Aorta (tissue), 5 donors: Measurements from ENCODE around the gene TMPRSS6. TPM values are rescaled to one million over a fixed set of nuclear protein-coding genes. Genes with fewer than 3 reads are reported as not detected.

Experiments used
- ATAC-seq: fragments of 200-7000 bp; cut with Tn5 transposase; one replicate; pipeline ENCODE4 v1.9.1; 2022; ENCODE audit warnings: moderate library complexity; ENCODE audit not compliant: low FRiP score
- DNase-seq, 2 donors: peaks; one replicate each; pipeline ENCODE4 v3.0.0-alpha.2; 2020
- H3K27ac ChIP-seq, 2 donors: one replicate each; pipeline ENCODE4 v1.5.1; 2013; ENCODE audit warnings: low read length in 2 of 2, mild to moderate bottlenecking in 2 of 2, moderate library complexity in 2 of 2, control low read depth in 1 of 2, inconsistent platforms in 1 of 2, low read depth in 1 of 2
- H3K27me3 ChIP-seq, 2 donors: one replicate each; pipeline ENCODE4 v1.6.1; 2013; ENCODE audit warnings: control low read depth in 1 of 2, low read length in 1 of 2, mild to moderate bottlenecking in 1 of 2, moderate library complexity in 1 of 2; ENCODE audit not compliant: insufficient read depth in 2 of 2, control insufficient read depth in 1 of 2
- H3K36me3 ChIP-seq, 2 donors: one replicate each; pipeline ENCODE4 v1.6.1; 2013; ENCODE audit warnings: control low read depth in 1 of 2, low read length in 1 of 2, mild to moderate bottlenecking in 1 of 2; ENCODE audit not compliant: insufficient read depth in 2 of 2, control insufficient read depth in 1 of 2
- H3K4me1 ChIP-seq, 2 donors: one replicate each; pipeline ENCODE4 v1.6.1; 2013; ENCODE audit warnings: low read length in 2 of 2, control low read depth in 1 of 2, mild to moderate bottlenecking in 1 of 2, moderate library complexity in 1 of 2; ENCODE audit not compliant: insufficient read depth in 2 of 2, control insufficient read depth in 1 of 2
- H3K4me3 ChIP-seq, 2 donors: one replicate each; pipeline ENCODE4 v1.5.1; 2013; ENCODE audit warnings: low read length in 2 of 2, control low read depth in 1 of 2, mild to moderate bottlenecking in 1 of 2
- H3K9me3 ChIP-seq: one replicate; pipeline ENCODE4 v1.6.1; 2013; ENCODE audit warnings: mild to moderate bottlenecking, low read length; ENCODE audit not compliant: control insufficient read depth
- WGBS, 2 donors: extraction: QIAGEN DNeasy Blood & Tissue Kit; methylation state at CpG; one replicate each; pipeline ENCODE4 v1.1.7; 2013; 5-methylcytosine and 5-hydroxymethylcytosine counted together
- intact Hi-C, 2 donors: fragments of 100-400 bp; cut with DNase I; formaldehyde crosslinking; loops; one replicate each; pipeline versions ENCODE4 v1.14.2 to v1.15.0; 2022
- polyA plus RNA-seq, 2 donors: library from polyadenylated mRNA; stranded (reverse); fragments of 200-250 nt; gene quantifications; one replicate each; pipeline ENCODE4 v1.2.3, GENCODE V29; 2013
- total RNA-seq, 2 donors: library from RNA; stranded (reverse); fragmentation: NEBNext Ultra II Directional; extraction: Animal tissue kit (Norgen Biotek cat#: 25700); gene quantifications; one replicate each; pipeline ENCODE4 v1.2.1, GENCODE V29; 2021
- donor health status: healthy with polysubstance abuse.
- donor health status: Bipolar disorder and iron deficiency.
- donor health status: DM: no; HTN: no; CAD: no.
- donor health status: DM: no; HTN: no; CAD: no.
- donor health status: DM: yes; HTN: yes; CAD: no.

TMPRSS6 gene
- total and polyA plus RNA-seq, 4 donors = not detected

DNA sequence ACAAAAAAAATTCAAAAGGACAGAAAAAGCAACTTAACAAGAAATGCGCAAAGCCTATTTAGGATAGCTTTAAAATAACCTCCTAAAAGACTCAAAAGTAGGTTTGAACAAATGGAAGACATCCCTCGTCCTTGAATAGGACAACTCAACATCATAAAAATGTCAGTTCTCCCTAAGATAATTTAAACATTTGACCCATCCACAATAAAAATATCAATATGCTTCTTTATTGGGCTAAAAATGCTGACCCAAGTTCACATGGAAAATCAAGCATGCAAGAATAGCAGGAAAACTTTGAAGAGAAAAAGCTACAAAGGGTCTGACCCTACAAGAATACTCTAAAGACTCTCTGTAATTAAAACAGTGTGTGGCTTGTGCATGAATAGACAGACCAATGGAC lies 70.0 kb downstream of the TMPRSS6 start:
- 78 to 82% methylated on average over 2 of the region's 2 CpGs for WGBS, 2 donors
- no peaks in the 10 kb centered on the region for H3K27me3 ChIP-seq

DNA sequence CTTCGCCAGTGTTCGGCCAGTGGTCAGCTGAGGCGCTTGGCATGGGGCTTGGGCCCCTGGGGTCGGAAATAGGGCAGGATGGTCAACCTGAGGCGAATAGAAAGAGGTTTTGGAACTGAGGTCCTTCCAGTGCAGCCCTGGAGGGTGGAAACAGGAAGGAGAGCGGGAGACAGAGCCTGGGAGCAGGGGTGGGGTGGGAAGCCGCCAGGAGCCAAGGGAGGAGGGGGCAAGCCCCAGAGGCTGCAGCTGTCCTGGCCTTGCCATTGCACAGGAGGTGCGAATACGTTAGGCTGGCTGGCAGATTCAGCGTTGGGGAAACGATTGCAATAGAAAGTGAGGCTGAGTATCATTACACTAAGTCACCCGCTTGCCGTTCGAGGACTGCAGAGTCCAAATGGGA lies 71.8 kb downstream of the TMPRSS6 start:
- no peak overlapping the region for H3K27ac ChIP-seq
- no peak overlapping the region for H3K4me3 ChIP-seq
- no peaks in the 10 kb centered on the region for H3K27me3 ChIP-seq
- no peaks in the 10 kb centered on the region for H3K4me1 ChIP-seq
- no peaks in the 10 kb centered on the region for H3K9me3 ChIP-seq
- intact Hi-C loops = no loop called here
- no peaks in the 10 kb centered on the region for H3K36me3 ChIP-seq
- ATAC-seq = no peak
- no peak for DNase-seq
- WGBS, 2 donors = 48 to 57% methylated on average over 14 of the region's 14 CpGs

More for the DNA sequence above, 70.0 kb downstream of the TMPRSS6 start:
- no peaks in the 10 kb centered on the region for H3K36me3 ChIP-seq
- H3K4me1 ChIP-seq = no peaks in the 10 kb centered on the region
- H3K4me3 ChIP-seq = no peak overlapping the region
- H3K9me3 ChIP-seq = no peaks in the 10 kb centered on the region
- intact Hi-C loops = no loop called here
- ATAC-seq = no peak
- DNase-seq = no peak
- H3K27ac ChIP-seq = no peak overlapping the region

DNA sequence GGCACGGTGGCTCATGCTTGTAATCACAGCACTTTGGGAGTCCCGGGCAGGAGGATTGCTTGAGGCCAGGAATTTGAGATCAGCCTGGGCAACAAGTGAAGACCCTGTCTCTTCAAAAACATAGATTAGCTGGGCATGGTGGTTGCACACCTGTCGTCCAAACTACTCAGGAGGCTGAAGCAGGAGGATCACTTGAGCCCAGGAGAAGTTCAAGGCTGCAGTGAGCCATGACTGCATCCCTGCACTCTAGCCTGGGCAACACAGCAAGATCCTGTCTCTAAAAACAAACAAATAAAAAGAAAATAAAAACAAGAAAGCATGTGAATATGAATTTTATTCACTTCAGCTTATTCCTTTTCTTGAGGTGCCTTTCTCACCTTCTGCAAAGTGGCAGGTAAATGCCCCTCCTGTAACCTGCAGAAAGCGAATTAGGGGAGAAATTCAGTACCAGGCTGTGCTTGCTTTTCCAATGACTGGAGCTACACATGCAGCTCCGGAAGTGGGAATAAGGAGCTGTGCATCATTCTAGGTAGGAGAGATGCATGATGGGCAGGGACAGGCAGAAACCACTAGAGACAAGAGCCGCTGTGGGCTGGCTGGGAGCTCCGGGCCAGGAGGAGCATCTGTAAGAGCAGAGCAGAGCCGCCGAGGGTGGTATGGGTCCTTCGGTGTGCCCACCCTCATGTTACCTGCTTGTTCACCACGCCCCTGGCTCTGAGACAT lies 72.7 kb downstream of the TMPRSS6 start:
- Histone ChIP-seq H3K36me3 (no peaks in the 10 kb centered on the region), H3K27me3 (no peaks in the 10 kb centered on the region), H3K9me3 (no peaks in the 10 kb centered on the region), H3K4me3 (no peak overlapping the region), H3K27ac (no peak overlapping the region), H3K4me1 (no peaks in the 10 kb centered on the region)
- intact Hi-C loops = no loop called here
- ATAC-seq = no peak
- 76 to 82% methylated on average over 11 of the region's 11 CpGs for WGBS, 2 donors
- no peak for DNase-seq

DNA sequence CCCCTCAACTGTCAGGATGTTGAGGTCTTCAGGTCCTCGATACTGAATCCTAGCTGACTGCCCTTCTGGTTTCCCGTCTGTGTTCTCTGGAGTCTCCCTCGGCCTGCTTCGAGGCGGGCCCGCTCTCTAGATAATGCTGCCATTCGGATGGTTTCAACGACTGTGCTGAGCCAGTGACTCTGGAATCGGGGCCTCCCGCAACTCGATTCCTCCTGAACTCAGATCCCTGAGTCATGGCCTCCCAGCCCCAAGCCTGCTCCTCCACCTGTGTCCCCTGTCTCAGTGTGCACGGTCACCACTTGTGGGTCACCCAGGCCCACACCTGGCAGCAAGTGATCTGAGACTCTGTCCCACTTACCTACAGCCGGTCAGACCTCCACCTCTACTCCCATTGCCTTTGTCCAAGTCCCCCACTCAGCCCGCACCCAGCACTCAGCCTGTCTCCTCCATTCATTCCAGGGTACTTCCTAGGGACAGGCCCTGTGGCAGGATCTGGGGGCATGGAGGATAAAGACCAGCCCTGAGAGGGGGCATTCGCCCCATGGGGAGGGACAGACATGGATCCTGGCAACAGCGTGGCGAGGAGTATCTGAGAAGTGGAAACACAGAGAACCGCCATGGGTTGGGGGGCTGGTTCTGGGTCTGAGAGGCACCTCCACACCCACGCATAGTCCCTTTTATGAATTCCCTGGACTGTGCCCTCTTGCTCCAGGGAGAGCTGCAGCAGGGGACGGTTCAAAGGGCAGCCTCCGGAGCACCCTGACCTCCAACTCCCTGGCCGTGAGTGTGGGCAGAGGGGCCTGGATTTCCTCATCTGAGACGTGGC lies 75.7 kb downstream of the TMPRSS6 start:
- WGBS, 2 donors = 87 to 92% methylated on average over 23 of the region's 23 CpGs
- DNase-seq = no peak
- H3K9me3 ChIP-seq = no peaks in the 10 kb centered on the region
- no peaks in the 10 kb centered on the region for H3K4me1 ChIP-seq
- no peak overlapping the region for H3K27ac ChIP-seq
- H3K4me3 ChIP-seq = no peak overlapping the region
- H3K36me3 ChIP-seq = no peaks in the 10 kb centered on the region
- ATAC-seq = no peak
- intact Hi-C loops = no loop called here
- H3K27me3 ChIP-seq = no peaks in the 10 kb centered on the region

DNA sequence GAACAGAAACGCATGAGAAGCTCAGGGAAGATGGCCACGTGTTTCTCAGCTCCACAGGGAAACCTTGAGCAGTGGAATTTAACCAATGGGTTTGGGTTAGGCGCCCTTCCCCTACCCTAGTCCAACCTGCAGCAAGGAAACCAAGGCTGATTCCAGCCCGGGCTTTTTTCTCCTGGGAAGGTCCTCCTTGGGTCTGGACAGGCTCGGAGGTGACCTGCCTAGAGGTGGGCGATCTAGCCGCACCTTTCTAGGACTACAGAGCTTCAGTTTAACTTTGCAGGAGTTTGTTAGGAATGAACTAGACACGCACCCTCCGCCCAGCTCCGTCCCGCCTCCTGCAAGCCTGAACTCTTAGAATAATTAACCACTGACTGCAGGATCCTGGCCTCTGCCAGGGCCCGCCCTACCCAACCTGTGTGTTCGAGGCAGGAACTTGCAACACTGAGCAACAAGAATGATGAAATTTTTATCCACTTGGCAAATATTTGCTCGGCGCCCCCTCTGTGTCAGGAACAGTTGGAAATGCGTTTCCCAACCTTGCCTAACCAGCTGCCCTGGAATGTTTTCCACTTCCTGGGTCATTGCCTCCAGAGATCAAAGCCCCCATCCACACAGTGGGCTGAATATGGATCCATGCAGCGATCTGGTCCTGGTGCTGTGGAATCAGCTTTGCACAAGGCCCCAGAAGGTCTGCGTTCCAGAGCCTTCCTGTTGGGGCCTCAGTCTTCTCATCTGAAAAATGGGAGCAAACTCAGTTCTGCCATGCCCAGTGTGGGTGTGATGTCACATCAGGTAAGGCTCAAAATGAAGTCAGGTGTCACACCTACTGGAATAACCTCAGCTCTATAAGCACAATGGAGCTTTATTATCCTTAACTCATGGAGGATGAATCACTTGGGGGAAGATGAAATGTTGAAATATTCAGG lies 76.7 kb downstream of the TMPRSS6 start:
- Histone ChIP-seq H3K27ac (no peak overlapping the region), H3K4me3 (no peak overlapping the region), H3K36me3 (no peaks in the 10 kb centered on the region), H3K4me1 (no peaks in the 10 kb centered on the region), H3K9me3 (no peaks in the 10 kb centered on the region), H3K27me3 (no peaks in the 10 kb centered on the region)
- intact Hi-C loops = no loop called here
- ATAC-seq (no peak), DNase-seq (no peak)
- WGBS, 2 donors = 63% methylated on average over 18 of the region's 18 CpGs

DNA sequence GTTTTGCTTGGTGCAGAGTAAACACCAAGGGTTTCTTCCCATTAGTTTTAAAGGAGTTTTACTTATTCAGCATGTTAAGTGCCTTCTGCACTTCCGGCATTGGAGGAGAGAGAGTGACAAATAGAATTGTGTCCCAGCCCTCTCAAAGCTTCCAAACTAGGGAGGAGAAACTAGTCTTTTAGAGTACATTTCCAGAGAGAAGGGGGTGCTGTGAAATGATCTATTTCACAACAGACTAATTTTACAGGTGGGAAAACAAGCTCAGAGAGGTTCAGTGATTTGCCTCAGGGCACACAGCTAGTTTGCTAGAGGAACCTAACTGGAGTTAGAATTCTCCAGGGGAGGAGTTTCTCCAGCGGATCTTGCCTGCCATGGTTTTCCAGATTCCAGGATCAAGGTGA lies 77.4 kb downstream of the TMPRSS6 start:
- Histone ChIP-seq H3K27ac (no peak overlapping the region), H3K36me3 (peaks cover 0 to 4% of the 10 kb centered on the region in 2 donors), H3K9me3 (no peaks in the 10 kb centered on the region), H3K27me3 (no peaks in the 10 kb centered on the region), H3K4me1 (no peaks in the 10 kb centered on the region), H3K4me3 (no peak overlapping the region)
- no peak for DNase-seq
- intact Hi-C loops = no loop called here
- no peak for ATAC-seq
- WGBS, 2 donors = 59 to 65% methylated on average over 2 of the region's 2 CpGs

DNA sequence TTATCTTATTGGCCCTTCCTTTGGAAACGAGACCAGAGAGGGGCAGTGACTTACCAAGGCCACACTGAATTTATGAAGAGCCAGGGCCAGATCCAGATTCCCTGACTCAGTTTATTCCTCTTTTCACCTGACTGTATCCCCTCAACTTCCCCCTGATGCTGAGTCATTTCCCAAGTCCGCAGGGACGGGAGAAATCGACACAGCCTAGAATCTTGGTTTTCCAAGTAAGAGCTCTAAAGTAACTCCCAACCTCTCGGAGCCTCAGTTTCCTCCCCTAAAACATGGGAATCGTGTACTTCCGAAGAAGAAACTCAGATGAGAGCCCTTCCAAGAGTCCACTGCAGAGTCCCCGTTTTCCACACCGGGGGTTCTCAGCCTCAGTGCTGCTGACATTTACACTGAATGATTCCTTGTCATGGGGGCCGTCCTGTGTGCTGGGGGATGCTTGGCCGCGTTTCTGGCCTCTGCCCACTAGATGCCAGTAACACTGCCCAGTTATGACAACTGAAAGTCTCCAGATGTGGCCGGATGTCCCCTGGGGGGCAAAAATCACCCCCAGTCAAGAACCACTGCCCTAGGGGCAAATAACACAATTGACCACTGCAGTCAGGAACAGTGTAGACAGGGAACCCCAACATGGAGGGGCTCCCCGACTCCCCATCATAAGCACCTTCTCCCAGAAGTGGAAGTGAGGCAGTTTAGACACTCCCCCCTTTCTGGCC lies 78.8 kb downstream of the TMPRSS6 start:
- 64 to 67% methylated on average over 14 of the region's 14 CpGs for WGBS, 2 donors

More for the DNA sequence above, 78.8 kb downstream of the TMPRSS6 start:
- DNase-seq (peak in 1 of 2 donors; percentile 17), ATAC-seq (no peak)
- Histone ChIP-seq H3K36me3 (peaks cover 0 to 4% of the 10 kb centered on the region in 2 donors), H3K9me3 (no peaks in the 10 kb centered on the region), H3K27ac (no peak overlapping the region), H3K4me3 (no peak overlapping the region), H3K4me1 (no peaks in the 10 kb centered on the region), H3K27me3 (no peaks in the 10 kb centered on the region)
- intact Hi-C loops = no loop called here
